Motor neuron (in vitro differentiated cells): ENCODE measurements around the gene CD177. TPM values are rescaled to one million over a fixed set of nuclear protein-coding genes. Genes with fewer than 3 reads are reported as not detected.

Source experiments
- ATAC-seq, 8 experiments: fragments of 200-7000 bp; cut with Tn5 transposase; replicated peaks in 6 of 8; 2 replicates each; pipeline ENCODE4 v1.8.0; 2021; ENCODE audit warnings: mild to moderate bottlenecking in 8 of 8, moderate library complexity in 8 of 8
- H3K27ac ChIP-seq, 2 donors: fragments of 250-450 bp; sonication (Bioruptor Pico); 2 replicates each; pipeline ENCODE4 v1.9.0; 2021; ENCODE audit warnings: antibody characterized with exemption in 2 of 2, mild to moderate bottlenecking in 2 of 2, moderate library complexity in 1 of 2
- H3K4me1 ChIP-seq, 2 donors: fragments of 250-450 bp; sonication (Bioruptor Pico); replicated peaks in 1 of 2; 2 replicates each; pipeline ENCODE4 v1.6.1; 2021; ENCODE audit warnings: antibody characterized with exemption in 2 of 2, mild to moderate bottlenecking in 2 of 2, moderate library complexity in 1 of 2
- H3K4me3 ChIP-seq, 5 donors: fragments of 250-450 bp; sonication (Bioruptor Pico); 2 replicates each; pipeline ENCODE4 v1.9.0; 2021; ENCODE audit warnings: antibody characterized with exemption in 5 of 5, mild to moderate bottlenecking in 5 of 5, moderate library complexity in 4 of 5
- WGBS, 10 experiments: fragments of 450-650 bp; shearing (Covaris generic); methylation state at CpG; one replicate each; pipeline ENCODE4 v1.0.0; 2022; 5-methylcytosine and 5-hydroxymethylcytosine counted together
- in situ Hi-C, 9 experiments: fragments of 400-800 bp; cut with MboI; loops; one replicate each; pipeline ENCODE4 v1.15.0; 2021; ENCODE audit warnings: low sequenced_read_pairs in 9 of 9, low pct_unique_long_range_greater_than_20kb in 2 of 9; ENCODE audit not compliant: unreplicated experiment in 9 of 9
- total RNA-seq, 8 experiments: library from RNA; unstranded; fragments of 300-600 nt; gene quantifications; 2 replicates each; pipeline versions ENCODE4 v1.2.3 to v1.2.4, GENCODE V29; 2022

CD177 gene, protein sequence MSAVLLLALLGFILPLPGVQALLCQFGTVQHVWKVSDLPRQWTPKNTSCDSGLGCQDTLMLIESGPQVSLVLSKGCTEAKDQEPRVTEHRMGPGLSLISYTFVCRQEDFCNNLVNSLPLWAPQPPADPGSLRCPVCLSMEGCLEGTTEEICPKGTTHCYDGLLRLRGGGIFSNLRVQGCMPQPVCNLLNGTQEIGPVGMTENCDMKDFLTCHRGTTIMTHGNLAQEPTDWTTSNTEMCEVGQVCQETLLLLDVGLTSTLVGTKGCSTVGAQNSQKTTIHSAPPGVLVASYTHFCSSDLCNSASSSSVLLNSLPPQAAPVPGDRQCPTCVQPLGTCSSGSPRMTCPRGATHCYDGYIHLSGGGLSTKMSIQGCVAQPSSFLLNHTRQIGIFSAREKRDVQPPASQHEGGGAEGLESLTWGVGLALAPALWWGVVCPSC
- under 1 TPM in 2 of 8 experiments, not detected in 6; 0.24 to 0.51 TPM for total RNA-seq

DNA sequence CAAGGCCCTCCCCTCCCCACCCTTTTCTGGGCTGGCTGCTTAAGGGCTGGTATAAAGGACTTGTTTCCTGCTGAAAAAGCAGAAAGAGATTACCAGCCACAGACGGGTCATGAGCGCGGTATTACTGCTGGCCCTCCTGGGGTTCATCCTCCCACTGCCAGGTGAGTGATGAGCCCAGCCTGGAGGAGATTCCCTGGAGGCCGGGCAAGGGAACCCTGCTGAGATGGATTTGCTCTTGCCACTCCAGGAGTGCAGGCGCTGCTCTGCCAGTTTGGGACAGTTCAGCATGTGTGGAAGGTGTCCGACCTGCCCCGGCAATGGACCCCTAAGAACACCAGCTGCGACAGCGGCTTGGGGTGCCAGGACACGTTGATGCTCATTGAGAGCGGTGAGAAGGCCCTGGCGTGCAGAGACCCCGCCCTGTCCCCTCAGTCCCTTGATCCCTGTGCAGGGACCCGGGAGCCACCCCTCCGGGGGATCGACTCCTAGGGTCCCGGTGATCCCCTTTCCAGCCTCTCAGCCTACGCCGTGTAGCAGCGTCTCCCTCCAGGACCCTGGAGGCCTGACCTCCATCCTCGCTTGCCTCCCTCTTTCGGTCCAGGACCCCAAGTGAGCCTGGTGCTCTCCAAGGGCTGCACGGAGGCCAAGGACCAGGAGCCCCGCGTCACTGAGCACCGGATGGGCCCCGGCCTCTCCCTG is at the start of gene CD177:
Gene CD177, plus strand, starts transcription at position 81 of the 699 bp plus-strand sequence. Its CDS starts 29 bp downstream, at position 110.
- ATAC-seq: peak in 1 of 8 experiments; percentile 9
- no peak within 1 kb of the TSS for H3K27ac ChIP-seq
- H3K4me3 ChIP-seq: no peak within 1 kb of the TSS
- H3K4me1 ChIP-seq: no peaks in the 10 kb centered on the region
- in situ Hi-C loops: no loop called here
- WGBS, 10 experiments: 0 to 60% (median 30%) methylated on average over 1 to 4 of the region's 27 CpGs; no CpG with 5 or more reads in 3 of the 10 experiments

DNA sequence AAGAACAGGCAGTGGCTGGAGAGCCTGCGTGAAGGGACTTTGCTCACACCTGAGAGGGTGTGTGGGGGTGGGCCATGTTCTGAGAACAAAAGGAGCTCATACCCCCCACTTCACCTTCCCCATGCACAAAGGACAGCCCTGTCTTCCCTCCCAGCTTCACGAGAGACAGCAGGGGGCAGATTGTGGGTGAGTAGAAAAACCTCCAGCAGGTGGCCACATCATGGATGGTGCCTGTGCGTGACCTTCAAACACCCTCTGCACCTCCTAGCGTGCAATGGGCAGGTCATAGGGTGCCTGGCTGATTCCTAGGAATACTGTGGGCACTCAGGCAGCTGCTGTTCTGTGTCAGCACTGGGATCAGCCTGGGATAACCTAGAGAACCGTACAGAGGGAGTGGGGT is 47.8 kb upstream of the CD177 start:
- in situ Hi-C loops: no loop called here
- ATAC-seq: no peak
- 0 to 80% (median 18%) methylated on average over 1 to 4 of the region's 5 CpGs; no CpG with 5 or more reads in 1 of the 10 experiments for WGBS, 10 experiments
- Histone ChIP-seq H3K4me3 (no peak overlapping the region), H3K27ac (no peak overlapping the region), H3K4me1 (no peaks in the 10 kb centered on the region)

DNA sequence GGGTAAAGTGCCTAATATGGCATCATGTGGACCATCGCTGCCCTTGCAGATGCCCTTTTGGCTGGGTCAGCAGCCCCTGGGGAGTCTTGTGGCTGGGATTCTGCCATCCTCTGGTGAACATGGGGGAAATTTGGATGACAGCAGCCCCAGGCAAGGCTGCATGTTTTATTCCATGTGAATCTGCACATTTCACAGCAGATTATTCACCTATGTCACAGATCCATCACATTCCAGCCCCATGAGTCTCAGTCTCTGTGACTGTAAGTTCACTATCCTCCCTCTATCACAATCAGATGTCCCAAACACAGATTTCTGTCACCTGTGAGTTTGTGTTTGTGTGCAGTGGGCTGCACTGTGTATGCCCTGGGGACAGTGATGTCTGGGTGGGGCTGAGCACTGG is 47.4 kb upstream of the CD177 start:
- no peak overlapping the region for H3K27ac ChIP-seq
- in situ Hi-C loops: no loop called here
- no peaks in the 10 kb centered on the region for H3K4me1 ChIP-seq
- no peak overlapping the region for H3K4me3 ChIP-seq
- peak in 2 of 8 experiments; percentile 79 to 86 for ATAC-seq
- 25 to 75% (median 33%) methylated on average over 1 of the region's 1 CpG; no CpG with 5 or more reads in 7 of the 10 experiments for WGBS, 10 experiments

DNA sequence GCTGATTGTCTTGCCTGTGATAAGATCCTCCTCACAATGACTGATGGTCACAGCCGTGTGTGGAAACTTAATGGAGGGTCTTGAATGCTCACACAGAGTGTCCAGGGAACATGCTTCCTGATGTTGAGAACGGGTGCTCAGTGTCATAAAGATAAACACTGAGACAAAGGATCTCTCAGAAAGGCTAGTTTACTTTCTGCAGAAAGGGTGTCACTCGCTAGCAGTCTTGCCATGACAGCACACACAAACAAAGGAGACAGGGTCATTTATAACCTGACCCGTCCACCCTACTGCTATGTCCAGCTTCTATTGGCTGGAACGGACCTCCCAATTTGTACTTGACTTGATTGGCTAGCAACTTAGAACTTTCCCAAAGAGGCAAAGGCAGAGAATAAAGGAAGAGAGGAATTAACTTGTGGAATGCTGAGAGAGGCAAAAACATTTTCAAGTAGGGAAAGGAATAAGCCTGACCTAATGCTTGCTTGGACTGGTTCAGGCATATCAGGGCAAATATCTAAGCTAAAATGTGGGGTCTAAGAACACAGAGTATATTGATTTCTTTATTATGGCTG is 45.2 kb upstream of the CD177 start:
- H3K4me1 ChIP-seq: no peaks in the 10 kb centered on the region
- ATAC-seq: no peak
- 0 to 52% (median 26%) methylated on average over 2 to 5 of the region's 5 CpGs; no CpG with 5 or more reads in 2 of the 10 experiments for WGBS, 10 experiments
- H3K4me3 ChIP-seq: no peak overlapping the region
- in situ Hi-C loops: no loop called here
- no peak overlapping the region for H3K27ac ChIP-seq

DNA sequence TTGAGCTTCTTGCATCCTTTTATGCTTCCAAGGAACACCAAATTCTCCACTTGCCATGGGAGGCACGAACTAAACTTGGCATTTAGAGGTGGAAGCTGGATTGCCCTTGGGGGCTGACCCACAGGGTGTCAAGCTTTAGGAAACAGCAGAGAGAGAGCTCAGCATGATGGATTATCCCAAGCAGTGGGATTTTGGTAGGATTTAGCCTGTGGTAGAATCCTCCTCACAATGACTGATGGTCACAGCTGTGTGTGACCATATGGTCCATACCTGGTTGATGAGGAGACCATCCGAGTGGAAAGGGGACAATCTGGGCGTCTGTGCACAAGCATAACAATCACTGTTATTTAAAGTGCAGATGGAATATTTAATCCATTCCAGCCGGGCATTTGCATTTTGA is 44.0 kb upstream of the CD177 start:
- Histone ChIP-seq H3K4me3 (no peak overlapping the region), H3K27ac (no peak overlapping the region), H3K4me1 (no peaks in the 10 kb centered on the region)
- no peak for ATAC-seq
- WGBS, 10 experiments: 0 to 83% (median 30%) methylated on average over 1 to 4 of the region's 4 CpGs; no CpG with 5 or more reads in 2 of the 10 experiments
- in situ Hi-C loops: no loop called here

DNA sequence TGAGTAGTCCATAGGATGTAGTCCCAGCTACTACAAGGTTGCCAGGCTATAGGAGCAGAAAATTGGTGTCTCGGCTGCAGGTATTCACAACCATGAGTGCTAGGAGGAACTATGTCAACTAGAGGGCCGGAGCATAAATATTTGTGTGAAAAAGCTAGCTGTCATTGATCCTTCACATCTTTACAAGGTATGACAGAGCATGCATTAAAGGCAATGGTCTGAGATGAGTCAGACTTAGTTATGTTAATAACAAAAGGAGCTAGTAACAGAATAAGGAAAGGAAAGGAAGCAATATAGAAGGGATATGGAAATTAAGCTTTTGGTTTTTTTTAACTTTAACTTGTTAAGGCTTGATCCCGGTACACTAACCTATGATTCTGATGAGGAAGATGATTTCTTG is 43.3 kb upstream of the CD177 start:
- 30 to 92% (median 40%) methylated on average over 1 to 3 of the region's 3 CpGs; no CpG with 5 or more reads in 3 of the 10 experiments for WGBS, 10 experiments
- no peak overlapping the region for H3K27ac ChIP-seq
- in situ Hi-C loops: no loop called here
- peak in 2 of 8 experiments; percentile 66 for ATAC-seq
- H3K4me3 ChIP-seq: no peak overlapping the region
- no peaks in the 10 kb centered on the region for H3K4me1 ChIP-seq

DNA sequence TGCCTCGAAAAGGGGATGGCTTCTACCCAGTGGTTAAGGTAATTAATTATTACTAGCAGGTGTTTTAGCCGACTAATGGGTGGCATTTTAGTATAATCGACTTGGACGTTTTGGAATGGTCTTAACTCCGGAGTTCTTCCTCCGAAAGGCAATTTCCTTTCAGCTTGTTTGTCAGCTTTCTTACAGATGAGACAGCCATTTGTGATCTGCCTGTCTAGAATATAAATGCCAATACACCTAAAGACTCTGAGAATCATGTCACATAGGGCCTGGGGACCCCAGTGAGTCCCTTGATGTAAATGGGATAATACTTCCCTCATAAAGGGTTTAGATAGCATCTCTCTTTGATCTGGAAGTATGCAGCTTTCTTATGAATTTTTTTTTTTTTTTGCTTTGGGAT is 42.2 kb upstream of the CD177 start:
- in situ Hi-C loops: no loop called here
- no peak for ATAC-seq
- H3K4me1 ChIP-seq: no peaks in the 10 kb centered on the region
- H3K4me3 ChIP-seq: no peak overlapping the region
- no peak overlapping the region for H3K27ac ChIP-seq
- WGBS, 10 experiments: 42 to 82% (median 58%) methylated on average over 3 to 6 of the region's 6 CpGs; no CpG with 5 or more reads in 2 of the 10 experiments

DNA sequence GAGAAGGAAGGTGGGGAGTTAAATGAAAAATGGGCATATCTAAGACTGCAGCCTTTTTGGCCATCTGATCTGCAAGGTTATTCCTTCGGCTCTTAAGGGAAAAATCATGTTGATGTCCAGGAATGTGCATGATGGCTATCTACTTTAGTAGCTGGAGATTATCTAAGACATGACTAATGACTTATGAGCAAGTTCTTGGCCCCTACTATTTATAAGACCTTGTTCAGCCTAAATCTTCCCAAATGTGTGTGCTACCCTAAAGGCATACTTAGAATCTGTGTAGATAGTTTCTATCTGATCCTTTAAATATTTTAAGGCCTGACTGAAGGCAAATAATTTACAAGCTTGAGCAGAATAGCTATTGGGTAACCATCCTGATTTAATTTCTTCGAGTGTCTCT is 41.8 kb upstream of the CD177 start:
- in situ Hi-C loops: no loop called here
- Histone ChIP-seq H3K4me1 (no peaks in the 10 kb centered on the region), H3K27ac (no peak overlapping the region), H3K4me3 (no peak overlapping the region)
- peak in 1 of 8 experiments; percentile 29 for ATAC-seq
- 0 to 70% (median 33%) methylated on average over 1 to 2 of the region's 2 CpGs; no CpG with 5 or more reads in 4 of the 10 experiments for WGBS, 10 experiments

DNA sequence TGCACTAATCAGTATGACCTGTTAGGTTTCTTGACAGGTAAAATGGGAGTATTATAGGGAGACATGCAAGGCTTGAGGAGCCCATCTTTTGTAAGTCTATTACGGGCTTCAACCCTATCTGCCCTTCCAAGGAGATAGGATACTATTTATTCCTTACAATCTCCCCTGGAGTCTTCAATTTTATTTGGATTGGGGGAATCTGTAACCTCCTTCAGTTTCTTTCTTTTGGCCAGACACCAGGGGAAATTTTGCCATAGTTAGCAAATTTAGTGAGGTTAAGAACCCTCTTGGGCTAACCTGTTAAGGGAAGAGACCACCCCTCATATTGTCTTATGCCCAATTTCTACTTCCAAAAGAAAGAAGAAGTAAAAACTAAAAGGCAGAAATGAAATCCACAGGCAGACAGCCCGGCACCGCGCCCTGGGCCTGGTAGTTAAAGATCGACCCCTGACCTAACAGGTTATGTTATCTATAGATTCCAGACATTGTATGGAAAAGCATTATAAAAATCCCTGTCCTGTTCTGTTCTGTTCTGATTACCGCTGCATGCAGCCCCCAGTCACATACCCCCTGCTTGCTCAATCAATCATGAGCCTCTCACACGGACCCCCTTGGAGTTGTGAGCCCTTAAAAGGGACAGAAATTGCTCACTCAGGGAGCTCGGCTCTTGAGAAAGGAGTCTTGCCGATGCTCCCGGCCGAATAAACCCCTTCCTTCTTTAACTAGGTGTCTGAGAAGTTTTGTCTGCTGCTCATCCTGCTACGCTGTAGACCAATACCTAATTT is 39.6 kb upstream of the CD177 start:
- Histone ChIP-seq H3K4me1 (no peaks in the 10 kb centered on the region), H3K27ac (no peak overlapping the region), H3K4me3 (no peak overlapping the region)
- in situ Hi-C loops: no loop called here
- WGBS, 10 experiments: 24 to 80% (median 58%) methylated on average over 2 to 6 of the region's 12 CpGs; no CpG with 5 or more reads in 1 of the 10 experiments
- ATAC-seq: no peak

DNA sequence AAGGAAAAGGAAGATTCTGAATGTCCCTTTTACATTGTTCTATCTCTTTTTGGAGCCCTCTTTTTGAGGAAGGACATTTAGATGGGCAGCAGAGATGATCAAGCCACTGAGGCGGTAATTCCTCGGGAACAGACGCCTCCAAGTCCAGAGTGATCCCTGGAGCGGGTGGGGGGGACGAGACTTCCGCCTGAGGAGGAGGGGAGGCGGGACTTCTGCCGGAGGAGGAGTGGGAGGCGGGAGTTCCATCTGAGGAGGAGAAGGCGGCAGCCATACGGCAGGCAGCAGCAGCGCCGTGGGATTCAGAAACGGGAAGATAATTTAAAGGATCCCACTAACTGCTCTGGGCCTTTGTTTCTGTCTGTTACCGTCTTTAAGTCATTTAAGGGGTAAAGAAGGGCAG is 37.6 kb upstream of the CD177 start:
- H3K4me3 ChIP-seq: no peak overlapping the region
- no peak for ATAC-seq
- no peak overlapping the region for H3K27ac ChIP-seq
- no peaks in the 10 kb centered on the region for H3K4me1 ChIP-seq
- WGBS, 10 experiments: 0 to 80% (median 65%) methylated on average over 1 to 4 of the region's 15 CpGs; no CpG with 5 or more reads in 5 of the 10 experiments
- in situ Hi-C loops: no loop called here

DNA sequence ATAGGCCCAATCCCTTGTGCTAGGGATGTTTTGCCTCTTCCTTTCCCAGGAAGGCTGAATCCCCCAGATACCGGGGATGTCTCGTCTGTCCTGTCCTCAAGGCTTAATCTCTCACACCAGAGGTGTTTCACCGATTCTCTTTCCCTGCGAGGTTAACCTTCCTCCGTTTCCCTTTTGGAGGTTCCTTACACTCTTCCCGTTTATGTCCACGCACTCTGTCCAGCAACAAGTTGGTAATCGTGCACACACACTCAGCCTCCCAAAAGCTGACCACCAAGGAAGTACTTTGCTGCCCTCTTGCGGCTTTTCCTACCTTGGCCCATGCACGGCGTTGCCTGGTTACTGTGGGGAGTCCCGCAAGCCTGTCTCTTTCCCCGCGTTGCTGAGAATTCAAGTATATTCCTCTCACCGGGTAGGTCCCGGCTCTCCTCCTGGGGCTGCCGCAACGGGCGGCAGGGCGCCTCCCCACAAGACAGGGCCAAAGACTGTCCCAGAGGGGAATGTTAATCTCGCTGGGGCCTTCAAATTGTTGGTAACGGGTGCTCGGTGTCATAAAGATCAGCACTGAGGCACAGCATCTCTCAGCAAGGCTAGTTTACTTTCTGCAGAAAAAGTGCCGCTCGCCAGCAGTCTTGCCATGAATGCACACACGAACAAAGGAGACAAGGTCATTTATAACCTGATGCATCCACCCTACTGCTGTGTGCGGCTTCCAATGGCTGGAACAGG is 36.7 kb upstream of the CD177 start:
- WGBS, 10 experiments: 39 to 93% (median 75%) methylated on average over 2 to 21 of the region's 27 CpGs; no CpG with 5 or more reads in 1 of the 10 experiments

DNA sequence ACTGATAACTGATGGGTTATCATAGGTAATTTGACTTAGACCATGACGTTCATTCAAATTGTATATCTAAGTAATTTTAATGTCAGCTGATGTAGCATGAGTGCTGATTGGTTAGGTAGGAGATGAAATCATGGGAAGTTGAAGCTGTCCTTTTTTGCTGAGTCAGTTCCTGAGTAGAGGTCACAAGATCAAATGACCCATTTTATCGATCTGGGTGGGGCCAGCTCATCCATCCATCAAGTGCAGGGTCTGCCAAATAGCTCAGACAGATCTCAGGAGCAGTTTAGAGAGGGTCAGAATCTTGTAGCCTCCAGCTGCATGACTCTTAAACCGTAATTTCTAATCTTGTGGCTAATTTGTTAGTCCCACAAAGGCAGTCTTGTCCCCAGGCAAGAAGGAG is 35.3 kb upstream of the CD177 start:
- Histone ChIP-seq H3K4me1 (no peaks in the 10 kb centered on the region), H3K27ac (no peak overlapping the region), H3K4me3 (no peak overlapping the region)
- in situ Hi-C loops: no loop called here
- 0 to 100% (median 24%) methylated on average over 1 to 3 of the region's 3 CpGs; no CpG with 5 or more reads in 2 of the 10 experiments for WGBS, 10 experiments
- peak in 1 of 8 experiments; percentile 41 for ATAC-seq

More for the DNA sequence above, 36.7 kb upstream of the CD177 start:
- H3K4me3 ChIP-seq: no peak overlapping the region
- no peaks in the 10 kb centered on the region for H3K4me1 ChIP-seq
- H3K27ac ChIP-seq: no peak overlapping the region
- ATAC-seq: peak in 3 of 8 experiments; percentile 41 to 89 (median 57)
- in situ Hi-C loops: no loop called here
